ENCODE data around the gene ROPN1B. TPM values are rescaled to one million over a fixed set of nuclear protein-coding genes. Genes with fewer than 3 reads are reported as not detected.

The ROPN1B gene
- total and polyA plus RNA-seq, 2 of the 8 experiments (the other 6 are each of a cell fraction or from before 2014, with no cell fraction given) = 0.30 TPM; not detected in 1

- Histone ChIP-seq H3K18ac (ENCODE audit: extremely low read depth, low read length) (no peak overlapping the region), H3K27ac (ENCODE audit: low read depth, low read length) (no peak overlapping the region), H4K91ac (replicated peaks; ENCODE audit: insufficient read length, low read length) (no peak overlapping the region), H3K4me3 (ENCODE audit: extremely low read depth in 1 of 4, insufficient read depth in 2 of 4, low read depth in 3 of 4, low read length in 4 of 4) (no peak overlapping the region), H3K14ac (ENCODE audit: insufficient read length) (no peak overlapping the region), H3K4ac (replicated peaks; ENCODE audit: insufficient read length, low read depth, low read length) (no peak overlapping the region), H3K9me3 (ENCODE audit: insufficient read depth in 2 of 2, low read depth in 1 of 2, low read length in 1 of 2) (peaks cover 24 to 26% of the 10 kb centered on the region in 2 experiments), H3K56ac (replicated peaks; ENCODE audit: insufficient read length, low read depth, low read length) (no peak overlapping the region), H2BK5ac (ENCODE audit: low read depth, low read length) (no peak overlapping the region), H3K4me1 (replicated peaks in 1 of 4; ENCODE audit: control insufficient read depth in 3 of 4, insufficient read depth in 4 of 4, low read length in 3 of 4) (peaks cover 0 to 9% (median 2%) of the 10 kb centered on the region in 4 experiments; a peak in 3 of 7 replicates), H2AFZ (ENCODE audit: low read length) (no peak overlapping the region), H3K79me1 (ENCODE audit: low read depth, low read length) (no peaks in the 10 kb centered on the region), H3K79me2 (ENCODE audit: control insufficient read depth in 1 of 2, insufficient read depth in 2 of 2, low read length in 2 of 2) (no peaks in the 10 kb centered on the region), H2BK20ac (ENCODE audit: low read length) (no peak overlapping the region), H2BK120ac (replicated peaks; ENCODE audit: low read depth, low read length) (no peak overlapping the region), H2BK15ac (ENCODE audit: low read length) (no peak overlapping the region), H3K23me2 (ENCODE audit: low read depth, low read length) (no peaks in the 10 kb centered on the region), H3K27me3 (replicated peaks in 1 of 4; ENCODE audit: control insufficient read depth in 3 of 4, extremely low read depth in 1 of 4, insufficient read depth in 3 of 4, low read length in 3 of 4) (no peaks in the 10 kb centered on the region), H4K20me1 (replicated peaks in 1 of 2; ENCODE audit: control insufficient read depth in 1 of 2, insufficient read depth in 2 of 2, low read length in 2 of 2) (no peaks in the 10 kb centered on the region), H3K36me3 (ENCODE audit: control insufficient read depth in 2 of 4, insufficient read depth in 4 of 4, low read length in 3 of 4) (peaks cover 0 to 3% (median 1%) of the 10 kb centered on the region in 4 experiments; a peak in 2 of 8 replicates), H3K4me2 (ENCODE audit: insufficient read depth in 1 of 2, low read depth in 2 of 2, low read length in 2 of 2) (no peak overlapping the region), H4K5ac (ENCODE audit: insufficient read length, low read depth, low read length) (no peak overlapping the region), H3K23ac (ENCODE audit: insufficient read length) (no peak overlapping the region), H4K8ac (ENCODE audit: extremely low read depth, insufficient read depth, low read length) (no peak overlapping the region), H2AK5ac (ENCODE audit: low read depth, low read length) (no peak overlapping the region), H3K9ac (replicated peaks in 1 of 4; ENCODE audit: extremely low read depth in 1 of 4, low read depth in 3 of 4, low read length in 3 of 4) (no peak overlapping the region), H2BK12ac (ENCODE audit: low read depth, low read length) (no peak overlapping the region)
- ChIA-PET POLR2A (ENCODE audit: partially characterized antibody) (no interaction called here), CTCF (ENCODE audit: partially characterized antibody) (no interaction called here)
- FAIRE-seq (no peak), DNase-seq (ENCODE audit: low read depth in 1 of 2, low spot score in 2 of 2) (no peak)
- 88% methylated on average over 1 of the region's 1 CpG; no CpG with 5 or more reads in 1 of the 2 experiments for WGBS, 2 experiments (ENCODE audit: extremely low coverage in 1 of 2, insufficient coverage in 1 of 2, insufficient read length in 1 of 2, insufficient replicate concordance in 2 of 2, low coverage in 1 of 2, low lambda C conversion rate in 2 of 2, missing lambda C conversion rate in 1 of 2)
- TF ChIP-seq POLR2A (IDR thresholded peaks at IDR 0.05; ENCODE audit: control extremely low read depth in 1 of 2, low read depth in 2 of 2, low read length in 2 of 2) (no peak), CBX8 (IDR thresholded peaks at IDR 0.05; ENCODE audit: borderline replicate concordance, low read depth, low read length) (no peak)
These were observed 61.5 kb downstream of the ROPN1B start for GRCh38 chr3:126030455-126030854.
